HG02970 (cell line): ENCODE results near the gene RFT1.

Experiments
- ATAC-seq: cut with Tn5 transposase; IDR thresholded peaks from one replicate; pipeline ENCODE4 v1.9.1; 2021; ENCODE audit warnings: mild to moderate bottlenecking, moderate library complexity, moderate number of reproducible peaks; ENCODE audit not compliant: unreplicated experiment, low FRiP score

RFT1 gene

DNA sequence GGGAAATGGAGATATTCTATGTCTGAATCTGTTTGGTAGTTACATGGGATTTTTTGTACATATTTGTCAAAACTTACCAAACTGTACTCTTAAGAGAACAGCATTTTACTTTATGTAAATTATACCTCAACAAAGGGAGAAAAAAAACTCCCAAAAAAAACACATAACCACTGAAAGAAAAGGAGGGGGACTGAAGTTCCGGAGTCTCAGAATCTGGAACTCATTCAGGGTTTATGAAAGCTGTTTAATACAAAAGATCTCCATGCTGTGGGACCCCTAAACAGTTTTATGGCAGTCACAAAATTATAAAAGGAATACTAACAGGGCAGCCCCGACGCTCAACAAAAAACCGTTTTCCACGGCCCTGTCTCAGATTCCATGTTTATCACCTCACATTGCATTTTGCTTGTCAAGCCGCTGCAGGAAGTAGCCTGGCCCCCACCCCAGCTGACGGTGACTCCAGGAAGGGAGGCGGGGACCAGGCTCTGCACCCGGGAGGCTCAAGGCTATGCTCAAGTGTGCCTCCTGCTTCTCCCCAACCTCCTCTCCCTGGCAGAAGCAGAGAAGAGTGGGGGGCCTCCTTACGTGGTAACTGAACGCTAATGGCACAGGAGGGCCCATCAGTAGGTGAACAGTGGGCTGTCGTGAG lies 29.3 kb downstream of the RFT1 start:
- ATAC-seq: no peak

DNA sequence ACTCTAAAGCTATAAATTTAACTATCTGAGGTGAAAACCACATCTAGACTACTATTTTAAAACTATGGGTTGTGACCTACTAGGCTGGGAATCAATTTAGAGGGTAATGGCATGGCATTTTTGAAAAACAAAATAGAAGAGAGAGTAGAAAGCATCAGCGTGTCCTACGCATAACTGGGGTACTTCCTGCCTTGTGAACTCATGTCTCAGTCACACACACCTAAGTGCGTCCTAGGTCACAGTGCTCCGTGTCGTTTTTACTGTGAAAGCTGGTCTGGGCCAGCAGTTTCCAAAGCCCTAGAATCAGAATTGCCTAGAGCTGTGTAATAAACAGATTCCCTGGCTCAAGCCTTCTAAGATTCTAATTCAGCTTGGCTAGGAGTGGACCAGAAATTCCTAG lies 32.3 kb downstream of the RFT1 start:
- no peak for ATAC-seq

DNA sequence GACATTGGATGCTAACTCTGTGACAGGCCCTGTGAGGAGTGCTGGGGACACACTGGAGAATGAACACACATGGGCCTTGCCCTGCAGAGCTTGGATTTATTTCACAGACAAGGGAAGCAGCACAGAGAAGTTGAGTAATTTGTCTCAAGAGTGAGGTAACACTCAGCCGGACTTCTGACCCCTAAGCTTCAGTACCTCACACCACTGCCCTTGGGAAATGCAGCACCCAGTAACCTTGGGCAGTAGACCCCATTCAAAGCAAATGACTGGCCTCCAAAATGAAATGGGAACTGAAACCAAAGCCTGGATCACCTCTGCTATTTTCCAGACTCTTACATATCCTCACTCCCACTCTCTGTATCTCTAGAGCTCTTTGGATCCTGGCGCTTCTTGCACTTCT lies 37.3 kb downstream of the RFT1 start:
- ATAC-seq: no peak

DNA sequence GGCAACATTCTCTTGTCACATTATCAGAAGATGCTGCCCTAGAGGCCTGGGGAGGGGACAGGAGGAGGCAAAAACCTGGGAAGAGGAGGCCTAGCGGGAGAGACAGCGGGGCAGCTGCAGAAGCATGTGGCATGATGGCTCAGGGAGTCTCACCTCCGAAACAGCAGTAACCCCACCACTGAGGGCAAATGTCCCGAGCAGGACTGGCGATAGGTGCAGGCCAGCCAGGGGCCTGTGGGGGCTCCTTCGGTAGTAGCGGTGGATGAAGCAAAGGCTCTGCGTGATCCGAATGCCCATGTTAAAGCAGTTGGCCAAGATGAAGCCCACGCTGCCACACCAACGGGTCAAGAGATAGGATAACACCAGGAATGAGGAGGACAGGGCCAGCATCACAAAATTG lies 38.0 kb downstream of the RFT1 start:
- ATAC-seq: no peak

DNA sequence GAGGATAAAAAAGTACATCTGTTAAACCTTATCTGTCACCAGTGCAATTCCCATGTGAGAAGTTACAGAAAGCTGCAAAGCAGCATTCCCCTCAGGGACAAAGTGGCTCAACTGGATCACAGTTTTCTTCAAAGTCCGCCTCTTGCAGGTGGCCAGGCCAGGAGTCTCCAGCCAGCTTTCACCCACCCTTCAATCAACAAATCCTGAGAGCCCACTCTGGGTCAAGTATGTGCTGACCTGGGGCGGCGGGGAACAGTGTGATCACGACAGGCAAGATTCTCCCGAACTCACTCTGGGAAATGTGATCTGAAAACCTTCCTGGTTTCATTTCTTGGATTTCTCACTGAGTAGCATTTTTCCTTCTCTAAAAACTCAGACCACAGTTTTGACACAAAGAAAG lies 39.2 kb downstream of the RFT1 start:
- ATAC-seq: no peak

DNA sequence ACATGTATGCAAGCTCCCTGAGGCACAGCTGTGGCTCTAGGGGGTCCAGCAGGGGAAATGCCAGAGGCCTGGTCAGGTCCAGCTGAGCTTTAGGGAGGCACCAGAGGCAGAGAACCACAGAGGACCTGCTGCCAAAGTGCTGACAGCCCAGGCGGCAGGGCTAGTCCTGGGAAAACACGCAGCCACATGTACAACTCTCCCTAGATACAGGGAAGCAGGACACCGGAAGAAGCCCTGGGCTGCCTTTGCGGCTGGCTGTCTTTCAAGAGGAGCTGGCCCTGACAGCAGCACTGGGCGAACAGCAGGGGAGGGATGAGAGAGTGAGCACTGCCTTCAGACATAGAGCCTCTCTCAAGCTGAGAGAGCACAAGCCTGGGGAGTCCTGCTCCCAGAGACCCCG lies 40.7 kb downstream of the RFT1 start:
- ATAC-seq: no peak

DNA sequence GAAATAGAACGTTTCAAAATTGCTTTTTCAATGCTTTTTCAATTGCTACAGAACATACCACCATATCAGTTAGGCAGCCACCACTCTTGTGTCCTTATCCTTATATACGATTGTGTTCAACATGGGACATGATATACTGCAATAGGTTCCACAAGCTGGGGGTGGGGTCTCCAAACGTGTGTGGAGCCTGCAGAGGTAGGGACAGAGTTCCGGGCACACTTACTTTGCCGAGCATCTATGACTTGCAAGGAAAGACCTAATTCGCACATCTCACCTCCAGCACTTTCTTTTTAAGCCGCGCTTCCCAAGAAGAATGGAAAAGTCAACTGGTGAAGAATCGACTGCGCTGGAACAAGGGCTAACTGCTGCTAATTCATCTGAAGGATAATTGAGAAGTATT lies 44.8 kb downstream of the RFT1 start:
- no peak for ATAC-seq

DNA sequence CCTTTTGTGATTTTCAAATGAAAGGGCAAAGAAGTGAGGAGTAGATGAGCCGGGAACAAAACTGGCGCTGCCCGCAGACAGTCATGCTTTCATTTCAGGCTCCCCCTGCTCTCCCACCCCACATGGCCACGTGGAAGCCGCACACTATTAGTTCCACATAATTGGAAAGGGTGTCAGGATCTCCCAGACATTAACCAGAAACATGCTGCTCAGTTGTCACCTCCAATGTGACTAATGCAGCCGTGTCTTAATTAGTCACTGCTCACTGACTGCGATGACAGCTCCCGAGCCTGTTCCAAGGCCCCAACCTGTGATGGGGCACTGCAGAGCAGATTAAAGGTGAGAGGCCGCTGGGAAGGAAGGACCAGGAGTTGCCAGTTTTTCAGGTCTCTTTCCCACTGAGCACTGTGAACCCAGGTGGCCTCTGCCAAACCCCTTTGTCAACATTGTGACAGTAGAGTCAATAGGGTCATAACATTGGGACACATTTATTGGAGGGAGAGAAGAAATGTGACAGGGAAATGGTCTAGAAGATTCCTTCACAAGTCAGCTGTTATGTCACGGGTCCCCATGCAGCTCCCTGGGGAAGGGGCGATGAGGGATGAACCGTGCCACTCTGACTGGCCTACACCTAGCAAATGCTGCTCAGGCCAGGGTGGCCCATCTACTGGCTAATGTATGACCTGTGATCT lies 45.8 kb downstream of the RFT1 start:
- ATAC-seq: no peak

DNA sequence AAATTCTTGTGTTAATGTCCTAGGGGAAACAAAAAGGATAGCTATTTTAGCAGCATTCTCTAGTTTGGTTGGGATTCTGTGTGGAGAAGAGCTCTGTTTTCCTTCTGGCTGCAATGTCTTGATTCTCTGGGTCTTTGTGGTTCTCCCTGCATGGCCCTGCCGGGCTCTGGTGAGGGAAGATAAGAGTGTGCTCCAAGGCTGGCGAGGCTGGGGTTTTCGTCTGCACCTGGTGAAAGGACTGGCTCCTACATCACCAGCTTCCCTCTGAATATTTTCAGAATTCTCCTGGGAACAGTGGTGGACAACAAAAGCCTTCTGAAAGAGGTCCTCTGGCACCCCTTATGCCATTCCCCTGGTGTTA lies 46.3 kb downstream of the RFT1 start:
- no peak for ATAC-seq

DNA sequence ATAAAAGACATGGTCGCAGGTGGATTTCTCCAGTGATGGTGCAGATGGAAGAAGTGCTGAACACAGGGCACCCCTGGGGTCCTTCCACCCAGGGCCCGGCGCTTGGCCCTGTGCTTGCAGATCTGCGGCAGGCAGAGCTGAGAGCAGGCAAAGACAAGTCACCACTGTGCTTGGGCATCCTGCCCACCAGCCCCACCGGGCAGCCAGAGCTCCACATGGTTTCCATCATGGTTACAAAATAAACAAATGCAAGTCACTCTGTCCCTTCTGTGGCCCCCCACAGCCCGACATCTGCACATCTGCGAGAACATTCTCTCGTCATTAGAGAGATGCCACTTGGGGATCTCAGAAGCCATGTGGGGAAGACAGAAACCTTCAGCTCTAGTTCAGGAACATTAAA lies 46.7 kb downstream of the RFT1 start:
- no peak for ATAC-seq

DNA sequence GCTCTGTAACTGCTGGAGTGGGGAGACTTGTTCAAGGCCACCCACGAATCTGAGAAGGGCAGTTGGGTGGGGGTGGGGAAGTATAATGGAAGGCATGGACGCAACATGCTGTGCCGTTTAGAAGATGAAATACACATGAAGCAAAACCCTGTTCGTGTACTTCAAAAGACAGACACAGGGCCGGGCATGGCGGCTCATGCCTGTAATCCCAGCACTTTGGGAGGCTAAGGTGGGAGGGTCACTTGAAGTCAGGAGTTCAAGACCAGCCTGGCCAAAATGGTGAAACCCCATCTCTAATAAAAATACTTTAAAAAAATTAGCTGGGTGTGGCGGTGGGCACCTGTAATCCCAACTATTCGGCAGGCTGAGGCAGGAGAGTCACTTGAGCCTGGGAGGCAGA lies 47.5 kb downstream of the RFT1 start:
- ATAC-seq: no peak

DNA sequence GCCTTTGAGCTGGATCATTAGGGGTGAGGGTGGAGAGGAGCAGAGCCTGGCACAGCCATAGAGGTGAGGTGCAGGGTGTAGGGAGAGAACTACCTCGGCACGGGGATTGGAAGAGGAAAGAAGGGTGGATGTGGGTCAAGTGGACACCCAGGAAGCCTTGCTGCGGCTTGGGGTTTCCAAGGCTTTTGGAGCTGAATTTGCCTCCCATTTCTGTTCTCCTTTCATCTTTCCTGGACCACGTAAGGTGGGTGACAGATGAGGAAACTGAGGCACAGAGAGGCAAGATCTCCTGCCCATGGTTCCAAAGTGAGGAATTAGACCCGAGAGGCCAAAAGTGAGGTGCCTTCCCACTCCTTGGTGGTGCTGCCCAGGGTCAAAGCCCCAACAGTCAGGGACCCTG lies 48.9 kb downstream of the RFT1 start:
- ATAC-seq: no peak

DNA sequence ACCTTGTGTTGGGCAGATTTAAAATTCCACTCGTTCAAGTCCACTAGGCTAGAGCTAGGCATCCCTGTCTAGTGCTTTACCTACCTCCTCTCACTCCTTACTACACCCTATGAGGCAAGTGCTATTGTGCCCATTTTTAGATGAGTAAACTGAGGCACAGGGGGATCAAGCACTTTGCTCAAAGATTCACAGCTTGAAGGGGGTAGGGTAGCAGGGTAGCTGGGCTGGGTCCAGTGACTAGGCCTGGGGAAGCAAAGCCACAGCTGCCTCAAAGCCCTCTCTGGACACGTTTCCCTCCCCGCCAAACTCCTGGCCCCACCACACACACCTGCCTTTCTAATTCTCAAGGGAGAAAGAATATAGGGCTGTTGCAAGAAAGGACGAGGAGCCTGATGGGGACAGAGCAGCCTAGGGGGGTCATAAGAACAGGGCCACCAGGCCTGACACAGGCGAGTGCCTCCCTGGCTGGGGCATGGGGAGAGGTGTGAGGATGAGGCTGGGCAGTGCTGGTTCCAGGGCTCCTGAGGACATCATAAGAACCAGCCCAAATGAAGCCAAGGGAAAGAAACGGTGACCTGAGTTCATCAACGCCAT lies 49.5 kb downstream of the RFT1 start:
- ATAC-seq: no peak

DNA sequence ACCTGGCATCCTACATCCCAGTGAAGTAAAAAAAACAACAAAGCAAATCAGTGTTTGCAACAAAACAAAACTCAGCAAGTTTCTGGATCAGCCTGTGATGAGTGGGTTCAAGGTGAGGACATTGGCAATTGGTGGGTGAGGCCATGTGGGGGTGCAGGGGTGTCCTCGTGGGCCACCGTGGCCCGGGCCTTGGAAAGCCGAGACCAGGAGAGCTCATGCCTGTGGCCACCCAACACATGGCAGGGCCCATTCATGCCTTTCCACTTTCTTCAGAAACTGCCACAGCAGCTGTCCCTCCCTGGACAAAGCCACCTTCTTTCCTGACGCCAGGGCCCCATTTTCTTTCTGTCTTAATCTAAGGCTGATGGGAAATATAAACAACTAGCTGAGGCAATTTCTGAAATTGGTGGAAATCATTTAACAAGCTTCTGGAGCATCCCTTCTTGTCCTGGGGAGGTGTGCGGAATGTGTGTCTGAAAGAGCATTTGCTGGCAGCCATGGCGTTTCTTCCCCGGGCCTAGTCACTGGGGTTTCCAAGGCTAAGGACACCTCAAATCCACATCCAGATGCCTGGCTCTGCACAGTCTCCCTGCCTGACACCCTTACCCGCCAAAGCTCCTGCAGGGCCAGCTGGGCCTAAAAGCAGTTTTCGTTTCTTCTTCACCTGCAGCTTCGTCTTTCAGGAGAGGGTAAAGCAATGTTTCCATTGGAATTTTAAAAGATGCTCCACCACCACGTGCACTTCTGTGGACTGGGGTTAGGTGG lies 50.3 kb downstream of the RFT1 start:
- ATAC-seq: no peak

DNA sequence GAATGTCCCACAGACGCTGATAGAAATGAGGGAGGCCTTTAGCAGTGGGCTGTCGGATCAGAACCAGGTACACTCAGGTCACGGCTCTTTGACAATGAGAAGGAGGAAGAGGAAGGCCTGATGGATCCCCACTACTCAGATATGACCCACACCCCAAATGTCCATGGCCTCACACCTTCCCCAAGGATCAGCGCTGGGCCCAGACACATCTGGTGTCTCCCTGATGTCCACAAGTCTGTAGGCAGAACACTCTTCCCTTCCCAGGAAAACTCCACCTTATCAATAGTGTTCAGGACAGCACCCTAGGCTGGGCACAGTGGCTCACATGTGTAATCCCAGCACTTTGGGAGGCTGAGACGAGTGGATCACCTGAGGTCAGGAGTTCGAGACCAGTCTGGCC lies 51.1 kb downstream of the RFT1 start:
- no peak for ATAC-seq

DNA sequence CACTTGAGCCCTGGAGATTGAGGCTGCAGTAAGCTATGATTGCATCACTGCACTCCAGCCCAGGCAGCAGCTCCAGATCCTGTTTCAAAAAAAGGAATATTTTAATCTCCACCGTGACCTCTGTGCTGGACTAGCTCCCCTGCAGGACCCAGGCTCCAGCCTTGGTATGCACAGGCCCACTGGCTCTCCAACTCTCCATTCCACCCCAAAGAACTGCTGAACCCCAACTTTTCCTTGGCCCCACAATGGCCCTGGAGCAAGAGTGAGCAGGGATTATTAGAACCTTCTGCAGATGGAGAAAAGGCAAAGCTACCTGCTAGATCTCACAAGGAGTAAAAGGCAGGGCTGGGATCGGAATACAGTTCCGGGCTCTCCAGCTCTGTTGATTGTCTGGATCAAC lies 51.6 kb downstream of the RFT1 start:
- ATAC-seq: no peak

DNA sequence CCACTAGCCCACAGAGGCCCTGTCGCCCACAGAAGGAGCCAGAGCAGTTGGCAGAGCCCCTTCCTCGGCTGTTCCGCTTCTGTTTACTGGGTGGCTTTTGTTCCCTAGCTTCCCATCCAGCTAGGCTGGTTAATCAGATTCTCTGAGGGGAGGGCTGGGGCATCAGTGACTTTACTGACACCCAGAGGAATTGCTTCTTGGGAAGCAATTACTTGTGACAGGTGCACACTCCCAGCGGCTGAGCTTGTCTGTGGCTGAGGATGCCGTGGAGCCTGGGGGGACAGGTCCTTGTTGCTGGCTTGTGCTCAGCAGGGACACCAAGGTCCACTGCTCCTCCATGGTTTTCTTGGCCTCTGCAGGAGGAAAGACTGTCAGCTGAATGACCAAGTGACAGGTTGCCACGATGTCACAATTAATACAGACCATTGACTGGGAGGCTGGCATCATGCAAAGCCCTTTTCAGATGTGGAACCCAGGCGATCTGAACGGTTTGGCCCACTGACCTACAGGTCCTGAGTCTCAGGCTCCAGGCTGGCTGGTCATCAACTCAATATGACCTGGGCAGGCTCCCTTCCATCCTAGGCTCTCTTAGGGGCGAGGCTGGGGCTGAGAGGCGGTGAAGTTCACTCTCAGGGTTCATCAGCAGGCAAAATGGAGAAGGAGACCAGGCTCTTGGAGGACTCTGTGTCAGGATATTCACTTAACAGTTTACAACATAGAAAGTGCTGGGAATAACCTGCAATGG lies 52.6 kb downstream of the RFT1 start:
- ATAC-seq: no peak

DNA sequence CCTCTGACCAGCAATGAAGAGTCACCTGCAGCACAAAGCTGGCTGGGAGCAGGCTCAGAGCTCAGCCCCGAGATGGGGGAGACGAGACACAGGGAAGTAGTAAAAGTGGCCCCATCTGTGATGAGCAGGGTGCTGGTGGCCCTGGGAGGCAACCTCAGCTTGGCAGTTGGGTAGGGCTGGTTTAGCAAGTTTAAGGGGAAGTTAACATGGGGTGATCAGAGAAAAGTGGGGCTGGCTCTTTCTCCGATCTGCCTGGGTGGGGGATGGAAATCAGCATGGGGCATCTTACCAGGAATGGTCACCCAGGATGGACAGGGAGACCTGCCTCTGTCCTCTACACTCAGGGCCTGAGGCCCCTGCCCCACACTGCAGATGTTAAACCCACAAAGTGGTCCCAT lies 54.5 kb downstream of the RFT1 start:
- ATAC-seq: no peak

DNA sequence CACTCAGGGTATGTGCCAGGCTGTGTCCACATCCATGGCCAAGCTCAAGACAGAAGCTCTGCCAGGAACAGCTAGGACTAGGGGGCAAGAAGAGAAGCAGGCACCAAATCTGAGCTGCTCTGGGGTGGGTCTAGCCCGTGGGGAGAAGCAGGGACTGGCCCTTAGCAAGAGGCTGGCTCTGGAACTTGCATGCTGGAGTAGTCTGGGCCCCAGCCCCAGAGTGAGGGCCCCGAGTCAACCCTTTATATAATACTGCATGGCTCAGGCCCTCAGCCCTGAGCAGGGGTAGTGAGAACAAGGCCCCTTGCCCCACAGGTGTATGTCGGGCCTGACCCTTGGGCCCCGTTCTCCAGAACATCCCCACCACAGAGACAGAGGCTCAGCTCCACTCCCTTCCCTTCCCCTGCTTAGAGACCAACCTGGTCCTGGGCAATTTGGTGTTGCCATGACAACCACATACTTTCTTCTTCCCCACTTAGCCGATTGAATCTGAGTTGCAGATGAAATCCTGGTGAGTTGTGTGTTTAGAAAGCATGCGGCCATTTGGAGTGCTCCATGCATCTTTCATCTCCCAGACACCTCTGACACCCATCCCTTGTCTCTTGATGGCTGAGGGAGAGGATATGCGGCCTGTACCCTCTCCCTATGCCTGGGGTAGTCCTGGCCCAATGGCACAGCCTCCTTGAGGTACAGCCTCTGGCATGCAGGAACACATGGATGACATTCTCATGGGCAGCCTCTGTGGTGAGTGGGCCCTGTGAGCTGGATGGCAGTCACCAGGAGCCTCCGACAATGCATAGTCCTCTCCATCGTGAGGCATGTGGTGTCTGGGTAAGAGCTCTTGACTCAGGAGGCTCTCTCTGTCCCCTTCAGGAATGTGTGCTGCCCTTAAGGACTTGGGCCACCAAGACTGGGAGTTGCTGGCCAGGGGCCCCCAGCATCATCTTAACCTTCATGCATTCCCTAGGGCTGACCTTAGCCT lies 55.2 kb downstream of the RFT1 start:
- no peak for ATAC-seq

DNA sequence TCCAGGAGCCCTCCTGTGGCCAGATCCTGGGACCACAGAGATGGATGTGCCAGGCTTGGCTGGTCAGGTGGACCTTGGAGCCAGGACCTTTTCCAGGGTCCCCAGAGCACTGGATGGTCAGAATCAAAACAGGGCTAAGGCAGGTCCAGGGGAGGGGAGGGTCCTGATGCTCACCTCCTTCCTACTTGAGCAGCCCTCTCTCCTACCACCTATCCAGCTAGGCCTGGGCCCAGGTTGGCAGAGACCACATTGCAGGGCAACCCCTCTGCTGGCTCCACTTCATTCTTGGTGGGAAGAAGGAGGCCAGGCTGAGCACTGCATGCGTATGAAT lies 55.9 kb downstream of the RFT1 start:
- ATAC-seq: no peak
